HCT116 (cell line): Measurements from ENCODE around the gene SIL1. TPM values are rescaled to one million over a fixed set of nuclear protein-coding genes. Genes with fewer than 3 reads are reported as not detected.

Source experiments
- ATAC-seq: fragments of 200-7000 bp; cut with Tn5 transposase; 2 replicates; pipeline ENCODE4 v1.9.1; 2020; ENCODE audit warnings: mild to moderate bottlenecking, moderate library complexity
- BruUV-seq: library from RNA; stranded (reverse); fragments of 400-500 nt; replicated peaks from 2 replicates; lab custom pipeline; 2021; lab: Mats Ljungman, UMichigan
- CTCF ChIA-PET: fragments of 300-600 bp; sonication (Branson Sonifier 250); formaldehyde crosslinking; loops from one replicate; lab custom pipeline; 2021; ENCODE audit warnings: antibody characterized with exemption; lab: Charles Lee
- POLR2A ChIA-PET: fragments of 300-600, 350-600 bp; sonication (Branson Sonifier 250); formaldehyde crosslinking; loops from one replicate; lab custom pipeline; 2021; ENCODE audit warnings: antibody characterized with exemption; lab: Charles Lee
- RAD21 ChIA-PET, 2 experiments: fragments of 300-600 bp; sonication (Branson Sonifier 250); formaldehyde crosslinking; loops; one replicate each; lab custom pipeline; 2023; ENCODE audit warnings: low total read pairs in 2 of 2; ENCODE audit not compliant: uncharacterized antibody in 2 of 2, unreplicated experiment in 2 of 2, low non-redundant PET in 1 of 2; lab: Charles Lee
- DNase-seq: peaks from one replicate; pipeline ENCODE4 v3.0.0-alpha.2; 2010; ENCODE audit warnings: low read depth, low spot score
- H2AFZ ChIP-seq: fragments of 200-600 bp; shearing (Covaris generic), sonication (generic); 2 replicates; pipeline ENCODE4 v1.6.1; 2017; ENCODE audit warnings: low read depth, mixed run types, mixed read lengths, antibody characterized with exemption, low read length; ENCODE audit not compliant: poor library complexity, severe bottlenecking
- H3K27ac ChIP-seq: 2 replicates; pipeline ENCODE4 v1.5.1; 2012; ENCODE audit warnings: low read depth, low read length
- H3K27me3 ChIP-seq: fragments of 200-600 bp; sonication (generic); 2 replicates; pipeline ENCODE4 v1.6.1; 2016; ENCODE audit warnings: mixed run types, low read length, mixed read lengths; ENCODE audit not compliant: insufficient read depth
- H3K36me3 ChIP-seq, 2 experiments: fragments of 200-500 bp in 1 of 2; fragments of 200-600 bp in 1 of 2; sonication (Bioruptor generic) in 1 of 2; sonication (generic) in 1 of 2; 2 replicates each; pipeline versions ENCODE4 v1.5.1 to v1.6.1; 2014 to 2016; ENCODE audit warnings: low read length in 2 of 2, inconsistent platforms in 1 of 2, mixed read lengths in 1 of 2, mixed run types in 1 of 2; ENCODE audit not compliant: insufficient read depth in 2 of 2, control insufficient read depth in 1 of 2
- H3K4me1 ChIP-seq, 2 experiments: fragments of 200-600 bp in 1 of 2; sonication (generic) in 1 of 2; 2 replicates each; pipeline versions ENCODE4 v1.5.1 to v1.6.1; 2012 to 2017; ENCODE audit warnings: low read length in 2 of 2, inconsistent platforms in 1 of 2, mild to moderate bottlenecking in 1 of 2, mixed read lengths in 1 of 2, mixed run types in 1 of 2, moderate library complexity in 1 of 2; ENCODE audit not compliant: insufficient read depth in 2 of 2, control insufficient read depth in 1 of 2
- H3K4me2 ChIP-seq: fragments of 200-600 bp; sonication (generic); 2 replicates; pipeline ENCODE4 v1.6.1; 2017; ENCODE audit warnings: mixed run types, low read length, mixed read lengths
- H3K4me3 ChIP-seq, 2 experiments: fragments of 200-600 bp in 1 of 2; sonication (generic) in 1 of 2; replicated peaks in 1 of 2; 2 replicates each; pipeline ENCODE4 v1.5.1; 2011 to 2016; ENCODE audit warnings: low read length in 2 of 2, control low read depth in 1 of 2, low read depth in 1 of 2, mild to moderate bottlenecking in 1 of 2, mixed read lengths in 1 of 2, mixed run types in 1 of 2
- H3K79me2 ChIP-seq: fragments of 200-600 bp; sonication (generic); 2 replicates; pipeline ENCODE4 v1.6.1; 2017; ENCODE audit warnings: mild to moderate bottlenecking, mixed run types, low read length, moderate library complexity, mixed read lengths; ENCODE audit not compliant: insufficient read depth
- H3K9ac ChIP-seq: fragments of 200-600 bp; sonication (generic); 2 replicates; pipeline ENCODE4 v1.6.1; 2016; ENCODE audit warnings: low read length, mixed read lengths
- H3K9me2 ChIP-seq: fragments of 200-600 bp; sonication (generic), shearing (Covaris generic); 2 replicates; pipeline ENCODE4 v1.6.1; 2017; ENCODE audit warnings: mixed run types, mild to moderate bottlenecking, moderate library complexity; ENCODE audit not compliant: insufficient read depth
- H3K9me3 ChIP-seq, 2 experiments: fragments of 200-500 bp in 1 of 2; fragments of 200-600 bp in 1 of 2; sonication (Bioruptor generic) in 1 of 2; sonication (generic) in 1 of 2; 2 replicates each; pipeline ENCODE4 v1.6.1; 2014 to 2017; ENCODE audit warnings: low read length in 2 of 2, mixed read lengths in 2 of 2, inconsistent platforms in 1 of 2, low read depth in 1 of 2, mild to moderate bottlenecking in 1 of 2, mixed run types in 1 of 2, moderate library complexity in 1 of 2; ENCODE audit not compliant: control insufficient read depth in 1 of 2, insufficient read depth in 1 of 2
- H4K20me1 ChIP-seq: fragments of 200-600 bp; sonication (generic), shearing (Covaris generic); 2 replicates; pipeline ENCODE4 v1.6.1; 2017; ENCODE audit warnings: mixed run types, mild to moderate bottlenecking, moderate library complexity; ENCODE audit not compliant: insufficient read depth
- EGR1 ChIP-seq: IDR thresholded peaks from 2 replicates; pipeline ENCODE4 v1.6.1; 2012; ENCODE audit warnings: low read depth
- ELF1 ChIP-seq: IDR thresholded peaks from 2 replicates; pipeline ENCODE4 v1.6.1; 2012; ENCODE audit warnings: low read depth, borderline replicate concordance
- EZH2 ChIP-seq: fragments of 200-600 bp; sonication (generic); IDR thresholded peaks from 2 replicates; pipeline ENCODE4 v1.6.1; 2017; ENCODE audit warnings: antibody characterized with exemption, mixed run types
- EZH2phosphoT487 ChIP-seq: fragments of 200-600 bp; IDR thresholded peaks from 2 replicates; pipeline ENCODE4 v1.6.1; 2018; ENCODE audit warnings: antibody characterized with exemption, borderline replicate concordance
- FOSL1 ChIP-seq: IDR thresholded peaks from 2 replicates; pipeline ENCODE4 v1.6.1; 2012; ENCODE audit warnings: low read depth
- POLR2A ChIP-seq: IDR thresholded peaks from 2 replicates; pipeline ENCODE4 v1.7.0; 2011; ENCODE audit warnings: borderline replicate concordance; ENCODE audit not compliant: insufficient read depth, insufficient read length; ENCODE audit errors: extremely low read depth
- POLR2AphosphoS5 ChIP-seq: IDR thresholded peaks from 2 replicates; pipeline ENCODE4 v1.6.1; 2011; ENCODE audit warnings: mild to moderate bottlenecking, low read depth, low read length, moderate library complexity
- TCF7L2 ChIP-seq: IDR thresholded peaks from 2 replicates; pipeline ENCODE4 v1.7.0; 2011; ENCODE audit warnings: borderline replicate concordance, inconsistent platforms; ENCODE audit not compliant: insufficient read depth, insufficient read length; ENCODE audit errors: extremely low read depth
- YY1 ChIP-seq: IDR thresholded peaks from 2 replicates; pipeline ENCODE4 v1.6.1; 2011; ENCODE audit warnings: low read length, low read depth, moderate library complexity, mild to moderate bottlenecking; ENCODE audit not compliant: insufficient replicate concordance; ENCODE audit errors: extremely low read depth
- ZFX ChIP-seq: fragments of 450-650 bp; IDR thresholded peaks from 2 replicates; pipeline ENCODE4 v1.6.1; 2017
- ZNF274 ChIP-seq: fragments of 200-500 bp; sonication (Bioruptor generic); IDR thresholded peaks from 2 replicates; pipeline ENCODE4 v1.6.1; 2014; ENCODE audit warnings: mild to moderate bottlenecking, low read depth, low read length, inconsistent platforms
- intact Hi-C: fragments of 100-400 bp; cut with micrococcal nuclease; formaldehyde crosslinking; loops from 2 replicates; pipeline ENCODE4 v1.10.0; 2022
- total RNA-seq: library from RNA; stranded (reverse); gene quantifications from one replicate; pipeline ENCODE4 v1.2.1, GENCODE V29; 2021; ENCODE audit not compliant: unreplicated experiment
- TF ChIP-seq, protein P1 (sequence below): IDR thresholded peaks from 2 replicates; pipeline ENCODE4 v1.6.1; 2012
- TF ChIP-seq, protein P2 (sequence below): IDR thresholded peaks from 2 replicates; pipeline ENCODE4 v1.6.1; 2012; ENCODE audit warnings: low read depth

The SIL1 gene
- total RNA-seq, 1 experiment from 2014 or later = 34.0 TPM

DNA sequence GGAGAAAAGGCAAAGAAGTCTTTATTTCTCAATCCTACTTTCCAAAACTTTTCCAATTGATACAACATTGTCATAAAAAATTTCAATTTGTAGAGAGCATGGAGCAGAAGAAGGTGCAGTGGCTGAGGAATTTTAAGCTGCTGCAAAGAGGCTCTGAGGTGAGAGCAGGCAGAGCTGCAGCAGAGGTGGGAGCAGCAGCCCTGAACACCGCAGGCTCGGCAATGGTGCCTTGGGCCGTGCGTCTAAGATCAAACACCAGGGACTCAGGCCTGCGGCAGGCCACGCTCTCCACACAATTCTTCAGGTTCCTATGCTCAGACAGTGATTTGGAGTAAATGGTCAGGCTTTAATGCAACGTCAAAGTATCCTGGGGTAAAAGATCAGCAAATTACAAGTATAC lies 46.3 kb downstream of the SIL1 start (continued):
- TF ChIP-seq TCF7L2 = no peak
- no peak for TF ChIP-seq POLR2AphosphoS5
- no peak for TF ChIP-seq FOSL1
- TF ChIP-seq, protein P1, sequence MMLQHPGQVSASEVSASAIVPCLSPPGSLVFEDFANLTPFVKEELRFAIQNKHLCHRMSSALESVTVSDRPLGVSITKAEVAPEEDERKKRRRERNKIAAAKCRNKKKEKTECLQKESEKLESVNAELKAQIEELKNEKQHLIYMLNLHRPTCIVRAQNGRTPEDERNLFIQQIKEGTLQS = no peak

DNA sequence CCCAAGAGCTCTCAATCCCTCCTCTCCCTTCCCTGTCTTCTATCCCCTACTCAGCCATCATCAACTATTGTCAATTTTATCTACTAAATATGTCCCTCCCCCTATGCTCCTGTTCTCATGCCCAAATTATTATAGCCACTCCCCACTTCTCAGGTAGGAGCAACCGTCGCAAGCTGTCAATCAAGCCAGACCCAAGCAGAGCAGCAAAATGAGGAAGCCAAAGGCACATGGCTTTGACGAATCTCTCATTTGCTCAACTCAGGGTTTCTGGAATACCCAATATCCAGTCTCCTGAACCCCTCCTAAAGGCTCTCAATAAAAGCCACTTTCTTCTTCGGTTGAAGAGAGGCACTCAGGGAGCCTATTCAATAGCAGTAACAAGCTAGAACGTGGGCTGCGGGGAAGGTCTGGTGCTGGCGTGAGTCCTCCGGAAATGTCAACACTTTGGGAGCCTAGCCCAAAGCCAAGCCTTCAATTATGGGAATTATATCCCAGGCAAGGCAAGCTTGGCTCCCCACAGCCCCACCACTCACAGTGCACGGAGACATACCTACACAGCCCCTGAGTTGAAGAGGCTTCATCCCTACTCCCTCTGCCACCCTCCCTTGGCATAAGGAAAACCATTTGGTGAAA lies 47.7 kb downstream of the SIL1 start:
- TF ChIP-seq TCF7L2 (no peak), EZH2phosphoT487 (no peak)
- TF ChIP-seq, all 23 proteins: peak for 0
- Histone ChIP-seq H3K27me3 (no peaks in the 10 kb centered on the region), H3K4me1 (peaks cover 3% of the 10 kb centered on the region in 2 experiments; a peak in 3 of 4 replicates), H3K27ac (no peak overlapping the region), H3K4me2 (no peak overlapping the region), H3K9ac (no peak overlapping the region), H3K36me3 (no peaks in the 10 kb centered on the region), H3K4me3 (no peak overlapping the region), H3K79me2 (no peaks in the 10 kb centered on the region), H3K9me3 (no peaks in the 10 kb centered on the region), H2AFZ (no peak overlapping the region), H4K20me1 (no peaks in the 10 kb centered on the region), H3K9me2 (no peaks in the 10 kb centered on the region)
- RAD21 ChIA-PET = no interaction called here
- POLR2A ChIA-PET = no interaction called here
- no peak for ATAC-seq
- CTCF ChIA-PET = no interaction called here
- DNase-seq = no peak
- BruUV-seq = no TSS peak
- intact Hi-C loops = no loop called here

DNA sequence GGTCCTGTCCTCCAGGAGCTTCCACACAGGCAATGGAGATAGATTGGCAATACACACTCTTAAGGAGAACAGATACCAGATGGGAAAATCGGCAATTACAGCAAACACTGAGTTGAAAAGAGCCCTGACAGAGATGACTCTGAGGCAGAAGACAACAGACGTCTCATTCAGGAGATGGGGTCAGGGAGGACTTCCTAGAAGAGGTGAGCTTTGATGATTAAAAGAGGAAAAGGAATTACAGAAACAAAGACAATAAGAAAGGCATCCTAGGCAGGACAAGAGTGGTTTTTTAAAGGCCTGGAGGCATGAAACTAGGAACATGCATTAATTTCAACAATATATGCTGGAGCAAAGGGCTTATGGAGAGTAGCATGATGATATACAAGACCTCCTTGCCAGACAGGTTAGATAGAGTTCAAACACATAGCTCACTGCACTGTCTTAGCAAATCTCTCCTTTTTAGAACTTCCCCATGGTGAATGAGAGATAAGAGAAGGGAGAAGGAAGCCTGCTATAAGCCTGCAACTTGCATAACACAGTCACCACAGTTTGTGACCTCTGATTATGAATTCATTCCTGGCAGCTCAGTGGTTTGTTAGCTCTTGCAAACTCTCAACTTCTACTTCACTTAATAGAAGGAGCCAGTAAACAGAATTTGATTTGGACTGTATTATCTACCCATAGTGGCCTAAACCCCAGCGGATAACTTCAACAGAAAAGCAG lies 48.5 kb downstream of the SIL1 start:
- peaks cover 3% of the 10 kb centered on the region in 2 experiments; a peak in 3 of 4 replicates for H3K4me1 ChIP-seq
- no peak overlapping the region for H3K9ac ChIP-seq
- ATAC-seq (no peak), DNase-seq (no peak)
- POLR2A ChIA-PET = no interaction called here
- H3K9me2 ChIP-seq = no peaks in the 10 kb centered on the region
- no peak overlapping the region for H3K27ac ChIP-seq
- no peaks in the 10 kb centered on the region for H3K27me3 ChIP-seq
- H4K20me1 ChIP-seq = no peaks in the 10 kb centered on the region
- H2AFZ ChIP-seq = no peak overlapping the region
- H3K36me3 ChIP-seq = no peaks in the 10 kb centered on the region
- RAD21 ChIA-PET = no interaction called here
- intact Hi-C loops = loop anchor here (10.0 kb wide), 1 partner anchor 55 kb away; no protein-coding TSS in a partner anchor
- CTCF ChIA-PET = no interaction called here
- no peak overlapping the region for H3K4me3 ChIP-seq
- no peak overlapping the region for H3K4me2 ChIP-seq
- TF ChIP-seq EZH2 (no peak), FOSL1 (no peak), EZH2phosphoT487 (no peak), ZNF274 (no peak), YY1 (no peak), ELF1 (no peak), POLR2A (no peak), EGR1 (no peak), TCF7L2 (no peak), ZFX (no peak)
- TF ChIP-seq, protein P2, sequence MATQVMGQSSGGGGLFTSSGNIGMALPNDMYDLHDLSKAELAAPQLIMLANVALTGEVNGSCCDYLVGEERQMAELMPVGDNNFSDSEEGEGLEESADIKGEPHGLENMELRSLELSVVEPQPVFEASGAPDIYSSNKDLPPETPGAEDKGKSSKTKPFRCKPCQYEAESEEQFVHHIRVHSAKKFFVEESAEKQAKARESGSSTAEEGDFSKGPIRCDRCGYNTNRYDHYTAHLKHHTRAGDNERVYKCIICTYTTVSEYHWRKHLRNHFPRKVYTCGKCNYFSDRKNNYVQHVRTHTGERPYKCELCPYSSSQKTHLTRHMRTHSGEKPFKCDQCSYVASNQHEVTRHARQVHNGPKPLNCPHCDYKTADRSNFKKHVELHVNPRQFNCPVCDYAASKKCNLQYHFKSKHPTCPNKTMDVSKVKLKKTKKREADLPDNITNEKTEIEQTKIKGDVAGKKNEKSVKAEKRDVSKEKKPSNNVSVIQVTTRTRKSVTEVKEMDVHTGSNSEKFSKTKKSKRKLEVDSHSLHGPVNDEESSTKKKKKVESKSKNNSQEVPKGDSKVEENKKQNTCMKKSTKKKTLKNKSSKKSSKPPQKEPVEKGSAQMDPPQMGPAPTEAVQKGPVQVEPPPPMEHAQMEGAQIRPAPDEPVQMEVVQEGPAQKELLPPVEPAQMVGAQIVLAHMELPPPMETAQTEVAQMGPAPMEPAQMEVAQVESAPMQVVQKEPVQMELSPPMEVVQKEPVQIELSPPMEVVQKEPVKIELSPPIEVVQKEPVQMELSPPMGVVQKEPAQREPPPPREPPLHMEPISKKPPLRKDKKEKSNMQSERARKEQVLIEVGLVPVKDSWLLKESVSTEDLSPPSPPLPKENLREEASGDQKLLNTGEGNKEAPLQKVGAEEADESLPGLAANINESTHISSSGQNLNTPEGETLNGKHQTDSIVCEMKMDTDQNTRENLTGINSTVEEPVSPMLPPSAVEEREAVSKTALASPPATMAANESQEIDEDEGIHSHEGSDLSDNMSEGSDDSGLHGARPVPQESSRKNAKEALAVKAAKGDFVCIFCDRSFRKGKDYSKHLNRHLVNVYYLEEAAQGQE = no peak
- no TSS peak for BruUV-seq
- H3K79me2 ChIP-seq = no peaks in the 10 kb centered on the region
- H3K9me3 ChIP-seq = no peaks in the 10 kb centered on the region
